NOMO-1 treated with dmso at 0.1 percent for 144 hours (cell line): ENCODE data around the gene EEIG2.
"Not testable (repeated sequence)": the region's sequence is repeated elsewhere in the genome, so short reads cannot be mapped to it uniquely, and the experiment has no call there.

ENCODE experiments used
- DNase-seq: peaks from one replicate; lab custom pipeline; 2025; ENCODE audit not compliant: unreplicated experiment; lab: John Stamatoyannopoulos, UW

Gene EEIG2

GRCh38 chr1:108559215-108560186, at the start of gene EEIG2:
EEIG2 (plus strand) TSS chr1:108560100; CDS start chr1:108560429, 329 bp downstream.
- DNase-seq: peak; percentile 91

- DNase-seq: no peak
These were observed 48.1 kb upstream of the EEIG2 start for GRCh38 chr1:108511764-108512163.

GRCh38 chr1:108512239-108513043, 47.5 kb upstream of the EEIG2 start:
- no peak for DNase-seq

GRCh38 chr1:108513044-108513415, 46.9 kb upstream of the EEIG2 start:
- DNase-seq: no peak

- DNase-seq: not testable (repeated sequence)
These were observed 46.0 kb upstream of the EEIG2 start for GRCh38 chr1:108513914-108514313.

GRCh38 chr1:108517301-108517897, 42.5 kb upstream of the EEIG2 start:
- DNase-seq: not testable (repeated sequence)

GRCh38 chr1:108521990-108522393, 37.9 kb upstream of the EEIG2 start:
- DNase-seq: no peak

- no peak for DNase-seq
These were observed 36.1 kb upstream of the EEIG2 start for GRCh38 chr1:108523829-108524228.

- no peak for DNase-seq
These were observed 35.2 kb upstream of the EEIG2 start for GRCh38 chr1:108524676-108525075.

GRCh38 chr1:108527135-108527534, 32.8 kb upstream of the EEIG2 start:
- no peak for DNase-seq

- DNase-seq: no peak
These were observed 32.1 kb upstream of the EEIG2 start for GRCh38 chr1:108527837-108528236.

GRCh38 chr1:108531444-108531843, 28.5 kb upstream of the EEIG2 start:
- DNase-seq: no peak

- DNase-seq: no peak
These were observed 27.2 kb upstream of the EEIG2 start for GRCh38 chr1:108532730-108533129.

GRCh38 chr1:108533351-108534083, 26.4 kb upstream of the EEIG2 start:
- DNase-seq: no peak

- no peak for DNase-seq
These were observed 25.1 kb upstream of the EEIG2 start for GRCh38 chr1:108534759-108535158.

GRCh38 chr1:108535315-108535897, 24.5 kb upstream of the EEIG2 start:
- DNase-seq: not testable (repeated sequence)

GRCh38 chr1:108536021-108536420, 23.9 kb upstream of the EEIG2 start:
- DNase-seq: not testable (repeated sequence)

GRCh38 chr1:108536791-108537190, 23.1 kb upstream of the EEIG2 start:
- not testable (repeated sequence) for DNase-seq

- no peak for DNase-seq
These were observed 21.9 kb upstream of the EEIG2 start for GRCh38 chr1:108537976-108538375.

- no peak for DNase-seq
These were observed 18.9 kb upstream of the EEIG2 start for GRCh38 chr1:108540977-108541376.
